GM21381 (cell line): Measurements from ENCODE around the gene FARP2.
"Not testable (repeated sequence)": the region's sequence is repeated elsewhere in the genome, so short reads cannot be mapped to it uniquely, and the experiment has no call there.

ENCODE experiments used
- ATAC-seq: cut with Tn5 transposase; IDR thresholded peaks from one replicate; pipeline ENCODE4 v1.9.1; 2021; ENCODE audit warnings: mild to moderate bottlenecking, moderate library complexity; ENCODE audit not compliant: unreplicated experiment

FARP2 gene

GRCh38 chr2:241500016-241500415 is 143.9 kb downstream of the FARP2 start:
- no peak for ATAC-seq

GRCh38 chr2:241500431-241500975 is 144.4 kb downstream of the FARP2 start:
- ATAC-seq: no peak

- ATAC-seq: no peak
Measured at GRCh38 chr2:241501099-241501541, 145.0 kb downstream of the FARP2 start.

GRCh38 chr2:241501551-241501950 is 145.5 kb downstream of the FARP2 start:
- no peak for ATAC-seq

- ATAC-seq: no peak
Measured at GRCh38 chr2:241502281-241502680, 146.2 kb downstream of the FARP2 start.

GRCh38 chr2:241503776-241504392 is 147.8 kb downstream of the FARP2 start:
- no peak for ATAC-seq

- no peak for ATAC-seq
Measured at GRCh38 chr2:241505086-241505780, 149.1 kb downstream of the FARP2 start.

GRCh38 chr2:241505781-241506201 is 149.7 kb downstream of the FARP2 start:
- ATAC-seq: no peak

GRCh38 chr2:241506317-241506716 is 150.2 kb downstream of the FARP2 start:
- not testable (repeated sequence) for ATAC-seq

- no peak for ATAC-seq
Measured at GRCh38 chr2:241506793-241507429, 150.8 kb downstream of the FARP2 start.

- ATAC-seq: peak; percentile 18
Measured at GRCh38 chr2:241507430-241508239, 151.6 kb downstream of the FARP2 start.

- peak; percentile 94 for ATAC-seq
Measured at GRCh38 chr2:241508240-241509154, 152.4 kb downstream of the FARP2 start, which contains the start of gene STK25. TSS of gene STK25 (minus strand) at chr2:241508584. CDS start at chr2:241508035, 549 bp downstream.

- no peak for ATAC-seq
Measured at GRCh38 chr2:241509155-241509784, 153.2 kb downstream of the FARP2 start.

- no peak for ATAC-seq
Measured at GRCh38 chr2:241511091-241511741, 155.1 kb downstream of the FARP2 start.

GRCh38 chr2:241514553-241514952 is 158.5 kb downstream of the FARP2 start:
- ATAC-seq: no peak

- peak; percentile 62 for ATAC-seq
Measured at GRCh38 chr2:241514986-241515737, 159.1 kb downstream of the FARP2 start.

GRCh38 chr2:241516520-241516965 is 160.5 kb downstream of the FARP2 start:
- no peak for ATAC-seq

GRCh38 chr2:241517297-241517696 is 161.2 kb downstream of the FARP2 start:
- ATAC-seq: no peak
